HG02885 (cell line): ENCODE data around the gene SLC22A31.
"Not testable (repeated sequence)": the region's sequence is repeated elsewhere in the genome, so short reads cannot be mapped to it uniquely, and the experiment has no call there.

Source experiments
- ATAC-seq: cut with Tn5 transposase; IDR thresholded peaks from one replicate; pipeline ENCODE4 v1.9.1; 2021; ENCODE audit warnings: mild to moderate bottlenecking; ENCODE audit not compliant: unreplicated experiment, poor library complexity

The SLC22A31 gene

GRCh38 chr16:89169778-89170177 lies 30.6 kb downstream of the SLC22A31 start:
- ATAC-seq: no peak

DNA sequence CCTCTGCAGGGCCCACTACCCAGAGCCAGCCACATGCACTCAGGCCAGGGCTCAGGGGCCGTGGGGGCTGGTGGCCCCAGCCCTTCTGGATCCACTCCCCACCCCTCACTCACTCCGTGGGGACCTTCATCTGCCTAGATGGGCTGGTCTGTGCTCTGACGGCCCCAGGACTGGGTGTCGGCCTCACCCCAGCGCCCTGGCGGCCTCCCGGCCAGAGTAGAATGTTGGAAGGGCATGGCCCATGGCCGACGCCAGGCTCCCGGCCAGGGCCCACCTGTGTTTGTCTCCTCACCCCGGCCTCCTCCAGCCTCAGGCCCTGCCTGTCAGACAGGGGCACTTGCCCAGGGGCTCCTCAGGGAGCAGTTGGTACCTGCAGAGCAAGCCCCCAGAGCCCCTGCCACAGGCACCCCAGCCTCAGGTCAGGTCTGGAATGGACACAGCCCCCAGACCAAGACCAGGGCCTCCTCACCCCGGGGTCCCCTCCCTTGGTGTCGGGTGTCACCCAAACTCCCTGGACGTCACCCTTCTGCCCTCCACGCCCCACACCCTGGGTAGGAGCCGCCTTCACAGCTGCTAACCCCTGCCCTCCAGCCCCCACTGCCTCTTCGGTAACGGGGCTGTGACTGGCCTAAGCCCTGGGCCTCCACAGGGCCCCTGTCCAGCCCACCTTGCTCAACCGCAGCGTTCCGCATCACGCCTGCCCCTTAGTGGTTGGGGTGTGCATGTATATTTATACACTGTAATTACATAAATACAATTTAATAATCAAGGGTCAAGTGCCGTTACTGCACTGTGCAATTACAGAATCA lies 31.8 kb downstream of the SLC22A31 start:
- ATAC-seq: no peak

DNA sequence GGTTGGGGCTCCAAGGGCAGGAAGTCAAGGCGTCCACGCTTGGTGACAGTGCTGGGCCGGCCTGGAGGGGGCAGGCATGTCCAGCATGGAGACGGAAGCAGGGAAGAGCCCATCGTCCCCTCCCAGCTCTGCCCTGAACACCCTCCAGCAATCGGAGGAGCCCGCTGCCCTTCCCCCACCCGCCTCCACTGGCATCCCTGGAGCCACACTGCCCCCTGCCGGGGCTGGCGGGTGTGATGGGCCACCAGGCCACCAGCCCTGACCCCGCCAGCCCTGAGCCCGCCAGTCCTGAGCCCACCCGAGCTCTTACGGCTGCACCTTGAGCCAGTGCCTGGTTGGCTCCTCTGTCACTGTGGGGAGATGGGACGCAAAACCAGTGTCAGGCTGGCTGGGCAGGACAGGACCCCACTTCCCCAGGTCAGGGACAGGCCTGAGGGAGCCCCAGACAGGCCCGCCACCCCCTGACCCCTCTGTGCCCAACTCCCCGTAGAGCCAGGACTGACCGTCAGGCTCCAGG lies 32.9 kb downstream of the SLC22A31 start:
- ATAC-seq: no peak

DNA sequence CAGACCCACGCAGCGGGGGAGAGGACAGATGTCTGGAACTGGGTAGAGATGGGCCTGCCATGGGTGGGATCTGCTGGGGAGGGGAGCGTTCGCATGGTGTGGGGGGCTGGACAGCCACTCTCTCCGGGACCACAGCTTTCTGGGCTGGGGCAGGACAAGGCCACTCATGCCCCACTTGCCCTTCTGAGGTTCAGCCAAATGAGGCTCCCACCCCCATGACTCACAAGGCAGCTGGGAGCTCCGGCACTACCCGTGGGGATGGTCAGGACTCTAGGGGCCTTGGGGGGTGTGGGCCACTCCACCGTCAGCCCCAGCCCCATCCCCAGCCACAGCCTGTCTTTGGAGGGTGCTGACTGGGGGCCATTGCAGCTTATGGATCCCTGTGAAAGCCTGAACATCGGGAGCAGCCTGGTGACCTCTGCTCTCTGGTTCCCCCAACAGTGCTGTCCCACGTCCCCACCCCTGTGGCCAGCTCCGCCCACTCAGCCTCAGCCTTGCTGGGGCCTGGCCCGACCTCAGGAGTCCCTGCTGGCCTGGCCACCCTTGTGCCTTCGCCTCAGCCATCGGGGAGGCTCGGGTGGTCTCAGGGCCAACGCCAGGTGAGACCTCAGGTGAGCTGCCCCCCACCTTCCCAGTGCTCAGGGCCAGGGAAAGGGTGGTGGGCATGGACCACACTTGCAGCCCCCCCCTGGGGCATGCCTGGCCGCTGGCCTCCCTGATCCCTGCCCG lies 33.5 kb downstream of the SLC22A31 start:
- ATAC-seq: no peak

DNA sequence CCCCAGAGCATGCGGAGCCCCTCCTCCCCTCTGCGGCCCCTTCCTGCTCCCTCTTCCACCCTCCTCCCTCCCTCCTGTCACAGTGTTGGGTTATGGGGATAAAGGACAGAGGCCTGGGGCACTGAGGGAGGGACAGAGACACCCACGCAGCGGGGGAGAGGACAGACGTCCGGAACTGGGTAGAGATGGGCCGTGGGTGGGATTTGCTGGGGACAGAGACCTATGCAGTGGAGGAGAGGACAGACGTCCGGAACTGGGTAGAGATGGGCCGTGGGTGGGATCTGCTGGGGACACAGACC lies 34.7 kb downstream of the SLC22A31 start:
- not testable (repeated sequence) for ATAC-seq

DNA sequence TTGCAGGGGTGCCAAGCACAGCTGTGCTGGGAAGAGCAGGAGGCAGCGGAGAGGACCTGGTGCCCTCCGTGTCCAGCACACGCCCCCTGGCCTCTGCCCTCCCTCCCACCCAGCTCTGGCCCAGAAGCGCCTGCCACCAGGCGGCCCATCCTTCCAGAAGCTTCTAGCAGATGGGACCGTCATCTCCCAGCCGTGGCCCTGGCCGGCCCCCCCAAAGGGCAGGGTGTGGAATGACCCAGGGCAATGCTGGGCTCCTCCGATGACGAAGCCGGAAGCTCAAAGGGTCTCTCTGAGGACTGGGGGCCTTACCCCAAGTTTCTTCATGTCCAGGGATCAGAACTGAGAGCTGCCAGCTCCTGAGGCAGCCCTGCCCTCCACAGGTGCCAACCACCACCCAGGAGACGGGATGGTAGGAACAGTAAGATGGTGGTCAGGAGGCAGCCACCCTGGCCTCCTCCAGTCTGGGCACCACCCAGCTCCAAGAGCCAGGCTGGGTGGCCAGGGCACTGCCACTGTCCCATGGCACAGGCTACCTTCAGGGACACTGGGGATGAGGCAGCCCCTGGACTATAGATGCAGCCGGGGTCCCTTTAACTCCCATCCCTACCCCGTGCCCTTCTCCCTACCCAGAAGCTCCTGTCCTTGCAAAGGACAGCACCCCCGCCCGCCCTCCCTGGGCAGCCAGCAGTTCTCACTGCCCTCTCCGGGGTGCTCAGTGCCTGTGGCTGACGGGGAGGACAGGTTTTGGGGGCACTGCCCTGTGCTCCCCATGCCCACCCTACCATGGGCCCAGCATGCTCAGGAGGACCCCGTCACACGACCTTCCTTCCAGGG lies 35.3 kb downstream of the SLC22A31 start:
- no peak for ATAC-seq

- no peak for ATAC-seq
Measured at GRCh38 chr16:89164436-89164835, 35.9 kb downstream of the SLC22A31 start.

DNA sequence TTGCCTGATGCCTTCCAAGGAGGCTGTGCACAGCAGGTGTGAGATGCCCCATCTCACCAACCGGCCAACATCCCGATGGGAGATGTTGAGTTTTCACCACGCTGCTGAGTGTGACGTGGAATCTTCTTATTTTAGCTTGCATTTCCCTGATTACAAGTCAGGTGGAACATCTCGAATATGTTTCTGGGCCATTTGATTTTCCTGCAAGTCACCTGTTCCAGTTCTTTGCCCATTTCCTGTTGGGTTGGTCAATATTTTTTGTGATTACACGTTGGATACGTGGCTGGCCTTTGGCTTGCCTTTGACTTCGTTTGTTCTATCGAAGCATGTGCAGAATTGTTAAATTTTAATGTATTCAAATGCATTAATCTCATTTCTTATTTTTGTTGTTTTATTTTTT lies 37.0 kb downstream of the SLC22A31 start:
- no peak for ATAC-seq

- no peak for ATAC-seq
Measured at GRCh38 chr16:89161763-89162713, 38.3 kb downstream of the SLC22A31 start.

GRCh38 chr16:89160977-89161701 lies 39.2 kb downstream of the SLC22A31 start:
- no peak for ATAC-seq

- no peak for ATAC-seq
Measured at GRCh38 chr16:89159850-89160354, 40.4 kb downstream of the SLC22A31 start.

- ATAC-seq: no peak
Measured at GRCh38 chr16:89159066-89159849, 41.1 kb downstream of the SLC22A31 start.

DNA sequence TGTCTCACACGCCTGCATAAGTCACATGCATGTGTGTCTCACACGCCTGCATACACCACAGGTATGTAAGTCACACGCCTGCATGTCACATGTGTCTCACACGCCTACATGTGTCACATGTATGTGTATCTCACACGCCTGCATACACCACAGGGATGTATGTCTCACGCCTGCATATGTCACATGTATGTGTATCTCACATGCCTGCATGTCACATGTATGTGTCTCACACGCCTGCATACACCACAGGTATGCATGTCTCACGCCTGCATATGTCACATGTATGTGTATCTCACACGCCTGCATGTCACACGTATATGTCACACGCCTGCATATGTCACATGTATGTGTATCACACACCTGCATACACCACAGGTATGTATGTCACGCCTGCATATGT lies 42.6 kb downstream of the SLC22A31 start:
- ATAC-seq: no peak

DNA sequence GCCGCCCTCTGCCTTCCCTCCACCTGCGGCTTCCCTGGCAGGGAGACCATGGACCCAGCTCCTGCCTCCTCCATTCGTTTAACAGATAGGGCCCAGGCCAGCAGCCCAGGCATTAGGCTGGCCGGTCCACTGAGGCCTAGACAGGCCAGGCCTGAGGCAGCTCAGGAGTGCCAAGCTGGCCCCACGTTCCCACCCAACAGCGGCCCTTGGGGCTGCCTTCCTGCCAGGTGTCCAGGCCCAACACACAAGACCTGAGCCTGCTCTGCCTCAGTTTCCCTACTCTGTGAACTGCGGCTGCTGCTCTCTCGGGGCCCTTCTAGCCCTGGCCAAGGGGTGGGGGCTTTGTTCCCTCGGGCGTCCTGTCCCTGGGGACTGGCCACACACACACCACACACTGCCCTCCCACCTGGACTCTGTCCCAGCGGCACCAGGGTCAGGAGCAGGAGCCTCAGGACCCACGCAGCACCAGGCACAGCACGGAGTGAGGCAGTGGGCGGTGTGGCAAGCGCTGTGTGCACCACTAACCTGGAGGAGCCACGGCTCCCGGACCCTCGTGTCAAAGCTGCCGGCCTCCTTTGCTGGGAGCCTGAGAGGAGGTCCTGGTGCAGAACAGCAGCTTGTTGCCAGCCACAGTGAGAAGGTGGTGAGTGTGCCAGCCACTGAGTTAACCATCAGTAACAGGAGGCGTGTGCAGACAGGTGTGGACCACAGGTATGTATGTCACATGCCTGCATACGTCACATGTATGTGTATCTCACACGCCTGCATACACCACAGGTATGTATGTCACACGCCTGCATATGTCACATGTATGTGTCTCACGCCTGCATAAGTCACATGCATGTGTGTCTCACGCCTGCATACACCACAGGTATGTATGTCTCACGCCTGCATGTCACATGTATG lies 43.3 kb downstream of the SLC22A31 start:
- ATAC-seq: no peak

DNA sequence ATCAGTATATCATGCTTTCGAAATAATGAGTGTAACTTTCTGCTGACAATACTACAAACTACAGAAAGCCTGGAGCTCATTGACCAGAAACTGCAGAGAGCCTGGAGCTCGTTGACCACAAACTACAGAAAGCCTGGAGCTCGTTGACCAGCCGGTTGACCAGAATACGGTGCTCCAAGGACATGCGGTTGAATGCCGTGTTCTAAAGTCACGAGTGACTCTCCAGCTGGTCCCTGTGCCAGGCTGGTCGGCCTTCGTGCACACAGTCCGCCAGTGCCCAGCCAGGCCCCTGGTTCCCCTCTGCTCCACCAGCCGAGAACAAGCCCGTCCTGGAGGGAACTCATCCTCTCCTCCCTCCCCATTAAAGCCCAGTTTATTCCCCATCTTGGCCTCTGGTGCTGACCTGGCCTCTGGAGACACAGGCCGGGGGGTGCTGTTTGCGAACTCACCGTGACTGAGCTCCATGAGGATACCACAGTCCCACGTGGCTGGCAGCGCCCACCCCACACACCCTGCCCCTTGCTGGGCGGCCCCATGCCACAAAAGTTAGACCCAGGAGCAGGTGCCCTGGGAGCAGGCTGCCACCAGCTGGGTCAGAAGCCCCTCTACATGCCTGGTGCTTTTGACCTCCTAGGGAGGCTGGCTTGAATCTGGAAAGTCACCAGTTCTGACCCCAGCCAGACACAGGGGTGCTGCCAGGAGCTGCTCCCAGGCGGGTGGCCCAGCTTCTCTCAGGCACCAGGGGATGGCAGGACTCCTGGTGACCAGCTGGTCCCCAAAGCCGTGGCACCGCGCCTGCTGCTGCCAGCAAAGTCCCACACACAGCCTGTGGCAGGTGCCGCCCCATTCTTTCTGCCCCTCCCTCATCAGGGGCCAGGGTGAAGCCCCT lies 44.2 kb downstream of the SLC22A31 start:
- ATAC-seq: no peak

GRCh38 chr16:89155184-89155679 lies 45.1 kb downstream of the SLC22A31 start:
- no peak for ATAC-seq
